Omental fat pad (tissue), 4 donors: ENCODE data around the gene FOXG1. TPM values are rescaled to one million over a fixed set of nuclear protein-coding genes. Genes with fewer than 3 reads are reported as not detected.

ENCODE experiments used
- ATAC-seq: fragments of 150-250 bp; one replicate; pipeline ENCODE4 v1.9.1; 2016; ENCODE audit warnings: mild to moderate bottlenecking, moderate library complexity; ENCODE audit not compliant: low FRiP score
- DNase-seq: peaks from one replicate; pipeline ENCODE4 v3.0.0-alpha.2; 2019; ENCODE audit warnings: low spot score
- total RNA-seq, 4 donors: library from RNA; depleted of rRNA; stranded (reverse); fragments of >200 nt; gene quantifications; one replicate each; pipeline ENCODE4 v1.1.0, GENCODE V29; 2016
- TF ChIP-seq, protein P1 (sequence below), 3 donors: fragments of 450-650 bp; IDR thresholded peaks; one replicate each; pipeline ENCODE4 v1.5.1; 2016 to 2017; ENCODE audit warnings: antibody characterized with exemption in 3 of 3, mild to moderate bottlenecking in 3 of 3, moderate library complexity in 2 of 3

The FOXG1 gene
- total RNA-seq, 4 donors from 2014 or later = not detected

DNA sequence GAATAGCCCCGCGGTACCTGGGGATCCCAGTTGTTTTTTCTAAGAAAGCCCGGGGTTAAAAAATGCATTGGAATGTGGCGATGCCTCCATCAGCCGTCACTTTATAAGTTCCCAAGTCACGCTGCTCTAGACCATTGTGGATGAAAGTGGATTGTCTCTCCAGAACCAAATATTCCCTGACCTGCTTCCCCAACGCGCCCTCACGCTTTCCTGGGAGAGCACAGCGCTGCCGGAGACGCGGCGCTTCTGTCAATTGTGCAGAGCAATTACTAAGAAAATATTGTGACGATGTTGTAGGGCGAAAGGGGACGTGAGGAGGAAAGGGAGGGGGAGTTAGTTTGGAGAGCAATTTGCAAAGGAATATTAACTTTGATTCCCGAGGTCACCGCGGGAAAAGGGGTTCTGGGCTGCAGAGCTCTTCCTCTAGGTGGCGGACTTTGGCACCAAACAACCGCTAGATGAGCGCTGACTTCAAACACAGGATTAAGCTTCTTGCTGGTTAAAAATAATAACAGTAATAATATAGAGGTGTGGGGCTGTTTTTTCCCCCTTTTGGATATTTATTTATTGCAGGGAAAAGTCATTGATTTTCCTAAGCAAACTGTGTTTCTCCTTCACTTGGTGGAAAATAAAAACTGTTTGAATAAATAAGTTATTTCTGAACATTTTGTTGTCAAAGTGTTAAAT is 9.6 kb upstream of the FOXG1 start:
- DNase-seq (no peak), ATAC-seq (no peak)
- TF ChIP-seq, protein P1, sequence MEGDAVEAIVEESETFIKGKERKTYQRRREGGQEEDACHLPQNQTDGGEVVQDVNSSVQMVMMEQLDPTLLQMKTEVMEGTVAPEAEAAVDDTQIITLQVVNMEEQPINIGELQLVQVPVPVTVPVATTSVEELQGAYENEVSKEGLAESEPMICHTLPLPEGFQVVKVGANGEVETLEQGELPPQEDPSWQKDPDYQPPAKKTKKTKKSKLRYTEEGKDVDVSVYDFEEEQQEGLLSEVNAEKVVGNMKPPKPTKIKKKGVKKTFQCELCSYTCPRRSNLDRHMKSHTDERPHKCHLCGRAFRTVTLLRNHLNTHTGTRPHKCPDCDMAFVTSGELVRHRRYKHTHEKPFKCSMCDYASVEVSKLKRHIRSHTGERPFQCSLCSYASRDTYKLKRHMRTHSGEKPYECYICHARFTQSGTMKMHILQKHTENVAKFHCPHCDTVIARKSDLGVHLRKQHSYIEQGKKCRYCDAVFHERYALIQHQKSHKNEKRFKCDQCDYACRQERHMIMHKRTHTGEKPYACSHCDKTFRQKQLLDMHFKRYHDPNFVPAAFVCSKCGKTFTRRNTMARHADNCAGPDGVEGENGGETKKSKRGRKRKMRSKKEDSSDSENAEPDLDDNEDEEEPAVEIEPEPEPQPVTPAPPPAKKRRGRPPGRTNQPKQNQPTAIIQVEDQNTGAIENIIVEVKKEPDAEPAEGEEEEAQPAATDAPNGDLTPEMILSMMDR (IDR thresholded peaks at IDR 0.05) = no peak

DNA sequence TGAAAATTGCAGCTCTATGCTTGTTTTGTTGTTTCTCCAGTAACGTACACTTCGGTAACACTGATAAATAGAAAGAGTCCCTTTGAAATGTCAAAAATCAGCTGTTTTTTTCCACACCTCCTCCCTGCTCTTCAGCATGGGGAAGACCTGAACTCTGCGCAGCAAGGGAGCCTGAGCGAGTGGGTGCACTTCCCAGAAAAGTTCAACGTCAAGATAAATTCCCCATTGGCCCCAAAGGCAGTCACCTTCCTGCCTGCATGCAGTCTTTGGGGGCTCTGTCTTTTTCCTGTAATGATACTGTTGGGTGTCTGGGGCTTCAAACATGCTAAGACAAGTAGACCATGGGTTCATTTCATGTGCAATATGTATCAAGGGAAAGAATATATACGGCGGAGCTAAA is 8.8 kb upstream of the FOXG1 start:
- no peak for ATAC-seq
- no peak for DNase-seq
- TF ChIP-seq, protein P1 (IDR thresholded peaks at IDR 0.05) = no peak

DNA sequence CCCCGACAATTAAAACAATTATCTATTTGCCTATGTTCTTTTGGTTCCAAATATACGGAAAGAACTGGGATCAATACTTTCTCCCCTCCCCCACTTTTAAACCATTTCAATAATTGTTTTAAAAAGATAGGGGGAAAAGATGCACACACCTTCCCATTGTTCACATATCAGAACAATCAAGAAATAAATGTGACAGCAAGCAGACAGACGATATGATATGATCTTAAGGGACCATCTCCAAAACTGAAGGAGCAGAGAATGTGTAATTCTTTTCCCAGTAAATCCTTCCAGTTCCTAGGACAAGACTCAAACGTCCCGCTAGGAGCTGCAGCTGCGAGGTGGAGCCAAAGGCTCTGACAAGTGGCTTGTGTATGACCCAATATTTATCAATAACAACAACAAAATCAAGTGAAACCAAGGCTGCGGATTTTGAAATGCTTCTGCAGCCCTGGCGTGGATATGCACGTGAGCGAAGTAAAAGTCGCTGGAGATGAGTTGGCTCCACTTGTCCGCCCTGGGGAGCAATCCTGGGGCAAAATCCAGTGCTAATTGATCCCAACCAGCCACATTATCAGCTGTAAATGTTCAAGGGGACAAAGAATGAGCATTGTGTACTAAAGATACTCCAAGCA is 8.2 kb upstream of the FOXG1 start:
- DNase-seq = no peak
- TF ChIP-seq, protein P1 (IDR thresholded peaks at IDR 0.05) = no peak
- ATAC-seq = no peak

- ATAC-seq (no peak), DNase-seq (no peak)
- TF ChIP-seq, protein P1 (IDR thresholded peaks at IDR 0.05) = no peak
Observed at GRCh38 chr14:28758885-28759652, 7.5 kb upstream of the FOXG1 start.

- TF ChIP-seq, protein P1 (IDR thresholded peaks at IDR 0.05) = no peak
- DNase-seq = no peak
- ATAC-seq = no peak
Observed at GRCh38 chr14:28759653-28760313, 6.8 kb upstream of the FOXG1 start.

GRCh38 chr14:28760431-28760996 is 6.1 kb upstream of the FOXG1 start:
- no peak for ATAC-seq
- DNase-seq = no peak
- TF ChIP-seq, protein P1 (IDR thresholded peaks at IDR 0.05) = no peak
